Epithelial cell of proximal tubule (primary cell): Measurements from ENCODE around the gene CBX1. TPM values are rescaled to one million over a fixed set of nuclear protein-coding genes. Genes with fewer than 3 reads are reported as not detected.
"Not testable (repeated sequence)": the region's sequence is repeated elsewhere in the genome, so short reads cannot be mapped to it uniquely, and the experiment has no call there.

ENCODE experiments used
- DNase-seq: peaks from one replicate; pipeline ENCODE4 v3.0.0-alpha.2; 2011; ENCODE audit warnings: low read depth
- H3K4me3 ChIP-seq: 2 replicates; pipeline ENCODE4 v1.5.1; 2011; ENCODE audit warnings: low read depth, mild to moderate bottlenecking, low read length
- total RNA-seq: library from RNA; depleted of rRNA; stranded (reverse); fragments of >200 nt; gene quantifications from 2 replicates; pipeline ENCODE4 v1.2.3, GENCODE V29; 2015
- TF ChIP-seq, protein P1 (sequence below): conservative IDR thresholded peaks from 2 replicates; pipeline ENCODE4 v1.5.1; 2012; ENCODE audit warnings: low read depth, mild to moderate bottlenecking, low read length

Gene CBX1
- total RNA-seq, 1 donor from 2014 or later: 105 TPM

DNA sequence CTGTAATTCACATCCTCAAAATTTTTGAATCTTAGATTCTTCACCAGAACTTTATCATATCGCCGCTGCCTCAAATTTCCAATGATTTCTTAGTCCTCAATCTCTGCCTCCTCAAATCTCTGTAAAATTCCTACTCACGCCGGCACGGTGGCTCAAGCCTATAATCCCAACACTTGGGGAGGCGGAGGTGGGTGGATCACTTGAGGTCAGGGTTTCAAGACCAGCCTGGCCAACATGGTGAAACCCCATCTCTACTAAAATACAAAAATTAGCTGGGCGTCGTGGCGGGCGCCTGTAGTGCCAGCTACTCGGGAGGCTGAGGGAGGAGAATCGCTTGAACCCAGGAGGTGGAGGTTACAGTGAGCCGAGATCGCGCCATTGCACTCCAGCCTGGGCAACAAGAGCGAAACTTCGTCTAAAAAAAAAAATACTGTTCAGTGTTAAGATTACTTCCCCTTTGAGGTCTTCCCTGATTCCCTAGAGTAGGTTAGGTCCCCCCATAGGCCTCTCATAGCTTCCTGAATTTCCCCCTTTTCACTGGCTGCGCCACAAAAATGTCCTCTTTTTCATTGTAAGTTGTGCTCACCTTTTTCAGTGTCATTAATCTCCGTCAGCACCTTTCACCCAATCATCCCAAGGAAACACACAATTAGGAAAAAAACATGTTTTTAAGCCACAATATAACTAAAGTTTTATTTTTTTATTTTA lies 919 bp upstream of the CBX1 start:
- no peak for DNase-seq
- TF ChIP-seq, protein P1, sequence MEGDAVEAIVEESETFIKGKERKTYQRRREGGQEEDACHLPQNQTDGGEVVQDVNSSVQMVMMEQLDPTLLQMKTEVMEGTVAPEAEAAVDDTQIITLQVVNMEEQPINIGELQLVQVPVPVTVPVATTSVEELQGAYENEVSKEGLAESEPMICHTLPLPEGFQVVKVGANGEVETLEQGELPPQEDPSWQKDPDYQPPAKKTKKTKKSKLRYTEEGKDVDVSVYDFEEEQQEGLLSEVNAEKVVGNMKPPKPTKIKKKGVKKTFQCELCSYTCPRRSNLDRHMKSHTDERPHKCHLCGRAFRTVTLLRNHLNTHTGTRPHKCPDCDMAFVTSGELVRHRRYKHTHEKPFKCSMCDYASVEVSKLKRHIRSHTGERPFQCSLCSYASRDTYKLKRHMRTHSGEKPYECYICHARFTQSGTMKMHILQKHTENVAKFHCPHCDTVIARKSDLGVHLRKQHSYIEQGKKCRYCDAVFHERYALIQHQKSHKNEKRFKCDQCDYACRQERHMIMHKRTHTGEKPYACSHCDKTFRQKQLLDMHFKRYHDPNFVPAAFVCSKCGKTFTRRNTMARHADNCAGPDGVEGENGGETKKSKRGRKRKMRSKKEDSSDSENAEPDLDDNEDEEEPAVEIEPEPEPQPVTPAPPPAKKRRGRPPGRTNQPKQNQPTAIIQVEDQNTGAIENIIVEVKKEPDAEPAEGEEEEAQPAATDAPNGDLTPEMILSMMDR: no peak

DNA sequence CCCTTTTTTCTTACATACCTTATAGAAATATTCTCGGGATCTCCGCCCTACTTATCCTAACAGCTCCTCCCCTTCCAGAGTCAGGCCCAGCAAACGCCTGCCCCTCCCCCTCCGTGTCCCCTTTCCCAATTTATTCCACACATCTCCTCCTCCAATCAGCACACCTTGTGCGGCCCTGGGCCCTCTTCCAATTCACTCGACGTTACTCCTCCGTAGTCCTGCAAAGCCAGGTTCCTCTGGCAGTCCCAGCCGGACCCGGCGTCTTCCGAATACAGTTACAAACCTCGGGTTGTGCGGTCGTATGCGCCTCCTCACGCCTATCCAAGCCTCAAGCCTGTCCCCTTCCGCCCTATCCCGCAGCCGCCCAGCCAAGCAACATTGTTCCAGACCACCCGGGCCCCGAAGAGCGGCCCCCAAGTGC lies 677 bp downstream of the CBX1 start:
- TF ChIP-seq, protein P1: no peak
- DNase-seq: no peak
- peak overlapping the region; percentile 96 for H3K4me3 ChIP-seq

More for the DNA sequence above, 919 bp upstream of the CBX1 start:
- H3K4me3 ChIP-seq: peak overlapping the region; percentile 96

DNA sequence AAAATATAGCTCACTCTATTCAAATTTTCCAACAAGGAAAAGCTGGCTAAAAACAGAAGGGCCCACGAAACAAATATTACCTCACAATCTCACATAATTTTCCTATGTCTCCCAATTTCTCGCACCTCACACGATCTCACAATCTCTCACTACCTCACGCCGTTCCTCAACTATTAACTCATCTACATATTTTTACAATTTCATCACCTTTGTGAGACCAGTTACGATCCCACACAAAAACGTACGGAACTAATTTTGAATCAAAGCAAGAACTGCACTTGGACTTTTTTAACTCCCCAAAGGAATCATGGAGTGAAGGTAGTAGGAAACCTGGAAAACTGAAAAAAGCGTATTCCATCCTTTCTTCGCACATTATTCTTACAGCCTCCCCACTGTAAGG lies 1.1 kb downstream of the CBX1 start:
- DNase-seq: no peak
- TF ChIP-seq, protein P1: no peak

DNA sequence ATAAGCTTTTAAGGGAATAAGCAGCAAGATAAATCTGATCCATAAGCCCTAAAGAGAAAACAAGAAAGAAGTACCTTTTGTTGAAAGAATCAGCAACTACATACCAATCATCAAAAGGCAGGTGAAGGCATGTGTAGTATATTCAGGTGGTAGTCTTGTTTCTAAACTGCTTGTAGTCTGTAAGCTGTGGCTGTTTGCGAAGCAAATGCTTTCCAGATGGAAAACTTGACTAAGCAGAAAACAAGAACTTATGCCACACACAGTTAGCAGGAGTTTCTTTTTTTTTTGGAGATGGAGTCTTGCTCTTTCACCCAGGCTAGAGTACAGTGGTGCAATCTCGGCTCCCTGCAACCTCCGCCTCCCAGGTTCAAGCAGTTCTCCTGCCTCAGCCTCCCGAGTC lies 5.7 kb downstream of the CBX1 start:
- DNase-seq: no peak
- TF ChIP-seq, protein P1: no peak

More for the DNA sequence above, 1.1 kb downstream of the CBX1 start:
- H3K4me3 ChIP-seq: peak overlapping the region; percentile 96

DNA sequence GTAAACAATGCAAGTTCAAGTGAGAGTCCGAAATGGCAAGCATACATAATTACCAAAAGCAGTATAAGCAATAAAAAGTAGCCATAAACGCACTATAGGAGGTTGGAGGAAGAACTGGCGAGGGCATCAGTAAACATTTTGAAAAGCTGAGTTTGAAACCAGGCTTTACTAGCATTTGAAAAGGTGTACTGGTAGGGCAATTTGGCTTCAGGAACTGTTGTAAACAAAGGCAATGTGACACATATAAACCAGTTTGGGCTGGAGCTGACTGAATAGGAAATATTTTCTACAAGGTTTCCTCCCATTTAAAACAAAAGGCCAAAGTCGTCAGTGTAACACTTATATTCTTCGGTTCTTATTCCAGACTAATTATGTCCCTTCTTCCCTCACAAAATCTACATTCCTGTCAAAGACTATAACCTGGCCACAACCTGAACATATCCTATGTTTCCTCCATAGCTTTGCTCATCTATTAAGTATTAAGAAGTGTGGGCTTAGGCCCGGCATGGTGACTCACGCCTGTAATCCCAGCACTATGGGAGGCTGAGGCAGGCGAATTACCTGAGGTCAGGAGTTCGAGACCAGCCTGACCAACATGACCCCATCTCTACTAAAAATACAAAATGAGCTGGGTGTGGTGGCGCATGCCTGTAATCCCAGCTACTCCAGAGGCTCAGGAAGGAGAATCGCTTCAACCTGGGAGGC lies 7.8 kb downstream of the CBX1 start:
- TF ChIP-seq, protein P1: no peak
- DNase-seq: no peak
- no peak overlapping the region for H3K4me3 ChIP-seq

More for the DNA sequence above, 5.7 kb downstream of the CBX1 start:
- H3K4me3 ChIP-seq: no peak overlapping the region

DNA sequence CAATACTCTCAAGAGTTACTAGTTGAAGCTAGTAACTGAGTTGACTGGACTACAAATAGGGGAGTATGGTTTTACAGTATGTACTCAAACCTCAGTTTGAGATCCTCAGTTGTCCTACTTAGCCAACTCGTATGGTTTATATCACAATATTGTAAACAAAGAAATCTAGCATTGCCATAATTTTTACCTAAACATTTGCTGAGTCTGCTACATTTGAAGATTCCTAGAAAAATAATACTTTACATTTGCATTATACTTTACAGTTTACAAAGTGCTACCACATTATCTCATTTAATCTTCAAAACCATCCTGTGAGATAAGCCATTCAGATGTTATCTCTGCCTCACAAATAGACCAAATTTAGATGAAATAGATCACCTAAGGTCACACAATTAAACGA lies 16.3 kb downstream of the CBX1 start:
- TF ChIP-seq, protein P1: no peak
- DNase-seq: no peak
- H3K4me3 ChIP-seq: no peak overlapping the region

DNA sequence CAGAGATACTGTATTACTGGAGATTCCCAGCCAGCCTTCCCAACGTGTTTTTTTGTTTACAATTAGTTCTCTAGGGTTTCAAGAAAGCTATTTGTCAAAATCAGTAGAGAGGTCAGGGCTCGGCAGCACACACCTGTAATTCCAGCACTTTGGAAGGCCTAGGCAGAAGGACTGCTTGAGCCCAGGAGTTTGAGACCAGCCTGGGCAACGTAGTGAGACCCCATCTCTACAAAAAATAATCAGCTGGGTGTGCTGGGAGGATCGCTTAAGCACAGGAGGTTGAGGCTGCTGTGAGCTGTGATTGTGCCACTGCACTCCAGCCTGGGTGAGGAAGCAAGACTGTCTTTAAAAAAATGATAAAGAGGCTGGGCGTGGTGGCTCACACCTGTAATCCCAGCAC lies 19.4 kb downstream of the CBX1 start:
- no peak for DNase-seq
- TF ChIP-seq, protein P1: no peak

DNA sequence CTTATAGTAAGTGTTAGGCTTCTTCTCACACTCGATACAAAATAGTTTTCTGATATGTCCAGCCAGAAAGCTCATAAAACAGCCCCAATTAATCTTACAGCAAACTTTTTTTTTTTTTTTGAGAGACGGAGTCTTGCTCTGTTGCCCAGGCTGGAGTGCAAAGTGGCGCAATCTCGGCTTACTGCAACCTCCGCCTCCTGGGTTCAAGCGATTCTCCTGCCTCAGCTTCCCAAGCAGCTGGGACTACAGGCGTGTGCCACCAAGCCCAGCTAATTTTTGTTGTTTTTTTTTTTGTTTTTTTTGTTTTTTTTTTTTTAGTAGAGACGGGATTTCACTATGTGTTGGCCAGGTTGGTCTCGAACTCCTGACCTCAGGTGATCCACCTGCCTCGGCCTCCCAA lies 24.1 kb downstream of the CBX1 start:
- not testable (repeated sequence) for DNase-seq, H3K4me3 ChIP-seq

More for the DNA sequence above, 19.4 kb downstream of the CBX1 start:
- H3K4me3 ChIP-seq: no peak overlapping the region
